GM18519 (cell line): ENCODE results near the gene LHPP.

ENCODE experiments used
- ATAC-seq: cut with Tn5 transposase; IDR thresholded peaks from one replicate; pipeline ENCODE4 v1.9.1; 2021; ENCODE audit warnings: mild to moderate bottlenecking, moderate library complexity; ENCODE audit not compliant: unreplicated experiment, low FRiP score

LHPP gene

GRCh38 chr10:124494046-124494807 lies 32.6 kb downstream of the LHPP start:
- no peak for ATAC-seq

GRCh38 chr10:124495162-124495561 lies 33.5 kb downstream of the LHPP start:
- no peak for ATAC-seq

DNA sequence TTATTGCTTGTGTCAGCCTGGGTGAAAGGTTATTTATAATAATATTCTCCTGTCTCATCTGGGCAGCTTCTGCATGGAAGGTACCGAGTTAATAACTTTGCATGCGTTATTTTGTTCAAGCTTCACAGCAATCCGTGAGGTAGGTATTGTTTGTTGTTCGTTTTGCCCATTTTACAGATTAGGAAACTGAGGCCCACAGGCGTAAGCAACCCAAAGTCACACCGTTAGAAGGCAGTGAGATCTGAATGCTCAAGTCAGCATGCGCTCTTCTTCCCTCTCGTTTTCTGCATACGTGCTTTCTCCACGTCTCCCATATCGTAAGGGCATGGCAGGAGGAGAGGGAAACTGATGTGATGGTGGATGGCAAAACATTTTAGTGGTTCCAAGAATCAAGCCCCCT lies 34.1 kb downstream of the LHPP start:
- no peak for ATAC-seq

DNA sequence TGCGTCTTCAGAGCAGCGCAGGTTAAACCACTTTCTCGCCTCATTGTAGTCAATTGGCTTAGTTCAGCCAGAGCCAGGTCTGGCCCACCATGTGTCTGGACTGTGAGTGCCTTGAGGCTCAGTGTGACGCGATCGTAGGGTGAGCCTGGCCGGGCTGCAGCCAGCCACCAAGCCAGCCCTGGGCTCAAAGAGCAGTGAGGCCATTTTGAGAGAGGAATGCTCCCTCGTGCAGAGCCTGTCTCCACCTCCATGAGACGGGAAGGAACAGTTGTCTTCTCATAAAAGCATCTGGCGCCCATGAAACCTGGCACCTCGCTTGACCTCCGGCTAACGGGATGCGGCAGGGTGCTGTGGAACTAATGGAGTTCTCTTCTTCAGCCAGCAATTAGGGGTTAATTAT lies 34.5 kb downstream of the LHPP start:
- no peak for ATAC-seq

- ATAC-seq = no peak
Measured at GRCh38 chr10:124496620-124497019, 35.0 kb downstream of the LHPP start.

- no peak for ATAC-seq
Measured at GRCh38 chr10:124497196-124497881, 35.7 kb downstream of the LHPP start.

GRCh38 chr10:124498056-124498455 lies 36.4 kb downstream of the LHPP start:
- ATAC-seq = no peak

GRCh38 chr10:124500757-124501156 lies 39.1 kb downstream of the LHPP start:
- ATAC-seq = no peak

DNA sequence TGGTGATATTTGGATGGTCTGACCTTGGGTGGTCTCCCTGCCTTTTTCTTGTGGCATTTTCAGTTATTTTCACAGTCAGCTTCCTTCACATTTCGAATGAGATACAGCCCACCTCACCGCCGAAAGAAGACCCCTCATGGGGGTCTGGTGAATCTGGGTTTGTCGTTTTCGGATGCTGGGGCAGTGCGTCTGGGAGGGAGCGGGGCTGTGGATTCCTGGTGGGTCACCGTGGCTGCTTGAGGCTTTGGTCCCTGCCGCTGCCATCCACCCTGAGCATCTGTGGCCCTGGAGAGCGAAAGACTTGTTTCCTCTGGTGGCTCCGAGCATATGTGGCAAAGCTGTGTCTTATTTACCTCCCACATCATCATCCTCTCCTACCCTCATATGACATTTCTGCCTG lies 43.1 kb downstream of the LHPP start:
- ATAC-seq = no peak

DNA sequence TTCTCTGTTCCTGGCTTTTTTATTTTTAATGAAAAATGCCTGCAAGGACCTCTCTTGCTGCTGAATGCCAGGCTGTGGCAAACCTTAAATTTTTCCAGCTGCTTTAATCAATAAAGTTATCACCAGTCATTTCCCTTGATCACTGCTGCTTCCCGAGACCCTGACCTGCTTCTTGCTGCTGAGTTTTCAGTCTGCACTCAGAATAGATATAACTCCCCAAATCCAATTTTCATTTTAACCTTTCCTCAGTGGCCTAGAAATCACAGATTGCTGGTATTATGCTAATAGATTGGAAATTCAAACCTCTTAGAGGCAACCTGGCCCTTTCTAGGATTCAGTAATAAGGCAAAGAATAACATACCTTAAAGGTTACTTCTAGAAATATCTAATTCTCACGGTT lies 43.7 kb downstream of the LHPP start:
- no peak for ATAC-seq

- no peak for ATAC-seq
Measured at GRCh38 chr10:124508070-124508667, 46.5 kb downstream of the LHPP start.

- ATAC-seq = no peak
Measured at GRCh38 chr10:124508907-124509454, 47.4 kb downstream of the LHPP start.

DNA sequence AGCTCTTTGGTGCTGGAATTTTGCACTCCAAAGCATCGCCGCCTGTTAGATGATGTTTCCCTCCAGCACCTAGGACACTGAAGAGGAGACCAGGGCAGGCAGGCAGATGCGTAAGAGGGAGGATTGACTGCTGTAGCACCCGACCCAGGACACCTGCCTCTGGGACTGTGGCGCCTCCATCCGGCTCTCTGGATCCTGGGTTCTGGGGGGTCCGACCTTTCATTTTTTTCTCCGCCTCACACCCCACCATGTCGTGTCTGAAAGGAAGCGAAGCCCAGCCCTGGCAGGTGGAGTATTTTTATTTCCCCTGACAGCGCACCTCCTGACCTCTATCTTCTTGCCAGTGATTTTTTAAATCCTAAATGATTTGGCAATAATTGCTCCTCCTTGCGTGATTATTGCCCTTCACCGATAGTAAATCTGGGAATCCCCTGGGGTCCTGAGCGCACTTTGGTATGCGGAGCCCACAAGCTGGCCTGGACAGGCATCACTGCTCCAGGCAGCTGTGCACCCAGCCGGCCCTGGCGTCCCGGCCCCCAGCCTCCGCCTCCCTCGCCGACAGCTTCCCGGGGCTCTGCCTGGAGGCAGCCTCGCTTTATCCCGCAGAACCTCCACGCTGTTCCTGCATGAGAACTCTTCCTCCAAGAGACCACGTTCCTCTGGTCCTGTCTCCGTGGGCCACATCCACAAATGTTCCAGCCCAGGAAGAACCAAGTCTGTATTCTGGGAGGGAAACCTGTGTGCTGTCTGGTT lies 48.4 kb downstream of the LHPP start:
- no peak for ATAC-seq

DNA sequence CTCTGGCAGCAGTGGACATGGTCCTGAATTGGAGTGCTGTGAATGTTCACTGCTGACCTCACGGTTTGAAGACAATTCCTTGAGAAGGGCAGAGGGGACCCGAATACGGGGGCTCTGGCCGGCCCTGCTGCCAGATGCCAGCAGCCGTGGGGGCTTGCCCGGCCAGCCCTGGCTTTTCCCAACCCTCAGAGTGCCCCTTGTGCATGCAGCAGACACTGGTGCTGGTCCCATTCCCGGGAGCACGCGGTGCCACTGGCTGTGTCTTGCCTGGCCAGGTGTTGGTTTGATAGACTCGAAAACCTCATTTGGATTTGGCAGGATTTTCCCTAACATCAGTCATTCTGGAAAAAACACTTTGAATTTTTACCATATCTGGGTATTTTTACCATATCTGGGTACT lies 49.1 kb downstream of the LHPP start:
- ATAC-seq = no peak

- no peak for ATAC-seq
Measured at GRCh38 chr10:124511205-124512039, 49.8 kb downstream of the LHPP start.

- ATAC-seq = no peak
Measured at GRCh38 chr10:124512040-124512428, 50.4 kb downstream of the LHPP start.

GRCh38 chr10:124512600-124512999 lies 51.0 kb downstream of the LHPP start:
- no peak for ATAC-seq

DNA sequence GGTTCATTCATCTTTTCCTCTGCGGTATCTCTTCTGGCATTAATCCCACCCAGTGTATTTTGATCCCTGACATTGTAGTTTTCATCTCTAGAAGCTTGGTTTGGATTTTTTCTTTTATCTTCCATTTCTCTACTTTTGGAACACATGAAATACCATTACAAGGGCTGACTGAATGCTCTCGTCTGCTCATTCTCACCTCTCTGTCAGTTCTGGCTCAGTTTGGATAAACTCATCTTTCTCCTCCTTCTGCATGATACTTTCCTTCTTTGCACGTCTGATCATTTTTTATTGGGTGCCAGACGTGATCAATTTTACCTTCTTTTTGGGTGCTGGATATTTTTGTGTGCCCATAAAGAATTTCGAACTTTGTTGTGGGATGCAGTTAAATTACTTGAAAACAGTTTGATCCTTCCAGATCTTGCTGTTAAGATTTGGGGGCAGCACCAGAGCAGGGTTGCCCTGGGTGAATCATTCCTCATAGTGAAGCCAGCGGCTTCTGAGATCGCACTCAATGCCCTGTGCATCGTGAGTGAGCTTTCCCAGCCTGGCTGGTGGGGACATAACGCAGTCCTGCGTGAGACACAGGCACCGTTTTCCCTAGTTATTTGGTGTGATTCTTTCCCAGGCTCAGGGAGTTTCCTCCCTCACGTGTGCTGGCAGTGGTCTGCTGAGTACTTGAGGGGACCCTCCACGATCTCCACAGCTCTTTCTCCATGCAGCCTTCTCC lies 53.8 kb downstream of the LHPP start:
- no peak for ATAC-seq

DNA sequence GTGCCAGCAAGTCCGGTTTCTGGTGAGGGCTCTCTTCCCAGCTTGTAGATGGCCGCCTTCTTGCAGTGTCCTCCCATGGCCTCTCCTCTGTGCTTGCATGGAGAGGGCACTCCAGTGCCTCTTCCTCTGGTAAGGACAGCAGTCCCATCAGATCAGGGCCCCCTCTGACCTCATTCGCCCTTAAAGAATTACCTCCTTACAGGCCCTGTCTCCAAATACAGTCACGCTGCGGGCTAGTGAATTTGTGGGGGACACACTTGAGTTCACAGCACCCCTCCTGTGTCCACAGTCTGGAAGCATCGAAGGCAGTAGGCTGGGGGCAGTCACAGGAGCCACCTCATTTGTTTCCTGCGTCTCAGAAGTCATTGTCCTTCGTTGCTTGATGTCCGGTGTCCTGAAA lies 54.6 kb downstream of the LHPP start:
- no peak for ATAC-seq
